ENCODE results near the gene ENPP3. TPM values are rescaled to one million over a fixed set of nuclear protein-coding genes. Genes with fewer than 3 reads are reported as not detected.

Gene ENPP3
- total and polyA plus RNA-seq, 4 donors = 0.99 to 2.1 (median 1.5) TPM

GRCh38 chr6:131766631-131767030 lies 129.5 kb downstream of the ENPP3 start:
- WGBS (ENCODE audit: insufficient coverage) = no CpG with 5 or more reads among the region's 2 CpGs
- no peak for DNase-seq (ENCODE audit: low read depth in 4 of 6, low spot score in 6 of 6)
- peaks cover 3% of the 10 kb centered on the region for H3K4me1 ChIP-seq (ENCODE audit: control insufficient read depth, insufficient read depth, low read length)
- H3K4me3 ChIP-seq (ENCODE audit: low read depth, low read length) = no peak overlapping the region
- no peaks in the 10 kb centered on the region for H3K27me3 ChIP-seq (ENCODE audit: control insufficient read depth, insufficient read depth, low read length)
- H3K36me3 ChIP-seq (ENCODE audit: control insufficient read depth, insufficient read depth, low read length) = no peaks in the 10 kb centered on the region
- H3K9me3 ChIP-seq (ENCODE audit: control insufficient read depth, insufficient read depth, low read length) = no peaks in the 10 kb centered on the region
- no peak overlapping the region for H3K27ac ChIP-seq (ENCODE audit: low read depth, low read length)

- Histone ChIP-seq H3K9me3 (ENCODE audit: control insufficient read depth, insufficient read depth, low read length) (no peaks in the 10 kb centered on the region), H3K36me3 (ENCODE audit: control insufficient read depth, insufficient read depth, low read length) (no peaks in the 10 kb centered on the region), H3K4me1 (ENCODE audit: control insufficient read depth, insufficient read depth, low read length) (peaks cover 3% of the 10 kb centered on the region), H3K27ac (ENCODE audit: low read depth, low read length) (no peak overlapping the region), H3K27me3 (ENCODE audit: control insufficient read depth, insufficient read depth, low read length) (no peaks in the 10 kb centered on the region), H3K4me3 (ENCODE audit: low read depth, low read length) (no peak overlapping the region)
- WGBS (ENCODE audit: insufficient coverage) = 83% methylated on average over 1 of the region's 1 CpG
- no peak for DNase-seq (ENCODE audit: low read depth in 4 of 6, low spot score in 6 of 6)
Measured at GRCh38 chr6:131768964-131769363, 131.9 kb downstream of the ENPP3 start.

DNA sequence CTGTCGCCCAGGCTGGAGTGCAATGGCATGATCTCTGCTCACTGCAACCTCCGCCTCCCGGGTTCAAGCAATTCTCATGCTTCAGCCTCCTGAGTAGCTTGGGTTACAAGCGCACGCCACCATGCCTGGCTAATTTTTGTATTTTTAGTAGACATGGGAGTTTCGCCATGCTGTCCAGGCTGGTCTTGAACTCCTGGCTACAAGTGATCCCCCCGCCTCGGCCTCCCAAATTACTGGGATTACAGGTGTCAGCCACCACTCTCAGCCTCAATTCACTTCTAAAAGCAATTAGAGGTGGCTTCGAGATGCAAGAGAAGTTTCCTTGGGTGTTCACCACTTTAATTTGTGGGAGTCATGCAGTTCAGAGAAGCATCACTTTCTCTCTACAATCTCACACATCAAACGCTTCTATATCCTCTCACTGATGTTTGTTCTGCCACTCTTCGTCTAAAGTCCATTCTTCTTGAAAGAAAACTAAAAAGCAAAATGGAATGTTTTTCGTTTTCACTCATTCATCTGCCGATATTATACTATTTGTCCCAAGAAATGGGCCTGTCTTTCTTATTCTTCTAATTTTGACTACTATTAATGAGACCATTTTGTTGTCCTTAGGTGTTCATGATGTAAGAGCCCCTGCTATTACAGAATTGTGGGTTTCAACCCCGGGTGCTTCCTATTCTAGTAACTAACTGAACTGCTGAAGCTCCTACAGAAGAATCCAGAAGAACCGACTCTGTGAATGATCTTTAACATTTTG lies 132.5 kb downstream of the ENPP3 start:
- Histone ChIP-seq H3K4me3 (ENCODE audit: low read depth, low read length) (no peak overlapping the region), H3K36me3 (ENCODE audit: control insufficient read depth, insufficient read depth, low read length) (no peaks in the 10 kb centered on the region), H3K27me3 (ENCODE audit: control insufficient read depth, insufficient read depth, low read length) (no peaks in the 10 kb centered on the region), H3K9me3 (ENCODE audit: control insufficient read depth, insufficient read depth, low read length) (no peaks in the 10 kb centered on the region), H3K27ac (ENCODE audit: low read depth, low read length) (no peak overlapping the region), H3K4me1 (ENCODE audit: control insufficient read depth, insufficient read depth, low read length) (peaks cover 3% of the 10 kb centered on the region)
- 86% methylated on average over 8 of the region's 15 CpGs for WGBS (ENCODE audit: insufficient coverage)
- no peak for DNase-seq (ENCODE audit: low read depth in 4 of 6, low spot score in 6 of 6)

- Histone ChIP-seq H3K36me3 (ENCODE audit: control insufficient read depth, insufficient read depth, low read length) (no peaks in the 10 kb centered on the region), H3K9me3 (ENCODE audit: control insufficient read depth, insufficient read depth, low read length) (no peaks in the 10 kb centered on the region), H3K4me3 (ENCODE audit: low read depth, low read length) (no peak overlapping the region), H3K4me1 (ENCODE audit: control insufficient read depth, insufficient read depth, low read length) (no peaks in the 10 kb centered on the region), H3K27ac (ENCODE audit: low read depth, low read length) (no peak overlapping the region), H3K27me3 (ENCODE audit: control insufficient read depth, insufficient read depth, low read length) (no peaks in the 10 kb centered on the region)
- no peak for DNase-seq (ENCODE audit: low read depth in 4 of 6, low spot score in 6 of 6)
- 78% methylated on average over 1 of the region's 1 CpG for WGBS (ENCODE audit: insufficient coverage)
Measured at GRCh38 chr6:131770776-131771175, 133.7 kb downstream of the ENPP3 start.

- no peak for DNase-seq (ENCODE audit: low read depth in 4 of 6, low spot score in 6 of 6)
- no peaks in the 10 kb centered on the region for H3K4me1 ChIP-seq (ENCODE audit: control insufficient read depth, insufficient read depth, low read length)
- H3K36me3 ChIP-seq (ENCODE audit: control insufficient read depth, insufficient read depth, low read length) = no peaks in the 10 kb centered on the region
- H3K4me3 ChIP-seq (ENCODE audit: low read depth, low read length) = no peak overlapping the region
- WGBS (ENCODE audit: insufficient coverage) = no CpG with 5 or more reads among the region's 4 CpGs
- H3K27ac ChIP-seq (ENCODE audit: low read depth, low read length) = no peak overlapping the region
- no peaks in the 10 kb centered on the region for H3K27me3 ChIP-seq (ENCODE audit: control insufficient read depth, insufficient read depth, low read length)
- H3K9me3 ChIP-seq (ENCODE audit: control insufficient read depth, insufficient read depth, low read length) = no peaks in the 10 kb centered on the region
Measured at GRCh38 chr6:131773284-131773950, 136.3 kb downstream of the ENPP3 start.

DNA sequence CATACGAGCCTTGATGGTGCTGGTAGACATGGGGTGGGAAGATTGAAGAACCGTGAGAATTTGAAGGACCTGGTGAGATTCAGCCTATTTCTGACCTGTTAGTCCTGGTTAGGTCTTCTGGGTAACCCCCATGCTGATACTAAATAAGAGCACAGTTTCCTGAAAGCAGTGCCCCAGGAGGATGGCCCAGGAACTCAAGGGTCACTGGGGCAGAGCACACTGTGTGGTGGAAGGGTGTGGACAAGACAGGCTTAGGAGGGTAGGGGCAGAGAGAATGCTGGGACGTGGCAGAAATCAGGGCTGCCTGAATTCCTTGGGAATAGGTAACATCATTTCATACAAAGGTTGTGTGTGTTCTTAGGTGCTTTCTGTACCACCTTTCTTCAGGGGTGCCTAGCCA lies 138.8 kb downstream of the ENPP3 start:
- Histone ChIP-seq H3K27ac (ENCODE audit: low read depth, low read length) (no peak overlapping the region), H3K4me1 (ENCODE audit: control insufficient read depth, insufficient read depth, low read length) (no peaks in the 10 kb centered on the region), H3K9me3 (ENCODE audit: control insufficient read depth, insufficient read depth, low read length) (peaks cover 2% of the 10 kb centered on the region), H3K27me3 (ENCODE audit: control insufficient read depth, insufficient read depth, low read length) (no peaks in the 10 kb centered on the region), H3K4me3 (ENCODE audit: low read depth, low read length) (no peak overlapping the region), H3K36me3 (ENCODE audit: control insufficient read depth, insufficient read depth, low read length) (no peaks in the 10 kb centered on the region)
- WGBS (ENCODE audit: insufficient coverage) = 80% methylated on average over 1 of the region's 3 CpGs
- DNase-seq (ENCODE audit: low read depth in 4 of 6, low spot score in 6 of 6) = no peak

DNA sequence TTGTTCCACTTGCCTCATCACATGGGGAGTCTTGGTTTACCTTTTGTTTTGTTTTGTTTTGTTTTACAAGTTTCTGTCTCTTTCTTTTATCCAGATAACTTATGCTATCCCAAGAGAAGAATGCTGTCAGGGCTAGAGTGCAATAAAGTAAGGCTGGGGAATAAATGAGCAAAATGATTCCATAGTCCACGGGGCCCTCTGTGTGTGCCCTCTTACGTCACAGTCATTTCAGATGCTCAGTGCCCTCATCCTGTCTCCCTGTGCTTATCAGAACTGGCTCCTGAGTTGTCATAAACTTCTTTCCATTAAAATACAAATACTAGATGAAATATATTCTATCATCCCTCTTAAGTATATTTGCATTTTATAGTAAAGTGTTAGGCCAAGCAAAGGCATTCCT lies 139.9 kb downstream of the ENPP3 start:
- no CpG with 5 or more reads among the region's 2 CpGs for WGBS (ENCODE audit: insufficient coverage)
- no peak overlapping the region for H3K4me3 ChIP-seq (ENCODE audit: low read depth, low read length)
- no peaks in the 10 kb centered on the region for H3K4me1 ChIP-seq (ENCODE audit: control insufficient read depth, insufficient read depth, low read length)
- no peaks in the 10 kb centered on the region for H3K27me3 ChIP-seq (ENCODE audit: control insufficient read depth, insufficient read depth, low read length)
- no peak for DNase-seq (ENCODE audit: low read depth in 4 of 6, low spot score in 6 of 6)
- no peak overlapping the region for H3K27ac ChIP-seq (ENCODE audit: low read depth, low read length)
- peaks cover 2% of the 10 kb centered on the region for H3K9me3 ChIP-seq (ENCODE audit: control insufficient read depth, insufficient read depth, low read length)
- no peaks in the 10 kb centered on the region for H3K36me3 ChIP-seq (ENCODE audit: control insufficient read depth, insufficient read depth, low read length)

GRCh38 chr6:131778169-131778568 lies 141.1 kb downstream of the ENPP3 start:
- DNase-seq (ENCODE audit: low read depth in 4 of 6, low spot score in 6 of 6) = no peak
- peaks cover 2% of the 10 kb centered on the region for H3K9me3 ChIP-seq (ENCODE audit: control insufficient read depth, insufficient read depth, low read length)
- no peaks in the 10 kb centered on the region for H3K4me1 ChIP-seq (ENCODE audit: control insufficient read depth, insufficient read depth, low read length)
- no peak overlapping the region for H3K4me3 ChIP-seq (ENCODE audit: low read depth, low read length)
- WGBS (ENCODE audit: insufficient coverage) = no CpG with 5 or more reads among the region's 1 CpG
- H3K27me3 ChIP-seq (ENCODE audit: control insufficient read depth, insufficient read depth, low read length) = no peaks in the 10 kb centered on the region
- H3K27ac ChIP-seq (ENCODE audit: low read depth, low read length) = no peak overlapping the region
- H3K36me3 ChIP-seq (ENCODE audit: control insufficient read depth, insufficient read depth, low read length) = no peaks in the 10 kb centered on the region

GRCh38 chr6:131779304-131779703 lies 142.2 kb downstream of the ENPP3 start:
- DNase-seq (ENCODE audit: low read depth in 4 of 6, low spot score in 6 of 6) = peak in 1 of 6 donors; percentile 14
- 71% methylated on average over 1 of the region's 2 CpGs for WGBS (ENCODE audit: insufficient coverage)

GRCh38 chr6:131780600-131780999 lies 143.5 kb downstream of the ENPP3 start:
- no peak overlapping the region for H3K27ac ChIP-seq (ENCODE audit: low read depth, low read length)
- 94% methylated on average over 10 of the region's 11 CpGs for WGBS (ENCODE audit: insufficient coverage)
- no peaks in the 10 kb centered on the region for H3K27me3 ChIP-seq (ENCODE audit: control insufficient read depth, insufficient read depth, low read length)
- peaks cover 2% of the 10 kb centered on the region for H3K9me3 ChIP-seq (ENCODE audit: control insufficient read depth, insufficient read depth, low read length)
- DNase-seq (ENCODE audit: low read depth in 4 of 6, low spot score in 6 of 6) = no peak
- no peaks in the 10 kb centered on the region for H3K36me3 ChIP-seq (ENCODE audit: control insufficient read depth, insufficient read depth, low read length)
- no peak overlapping the region for H3K4me3 ChIP-seq (ENCODE audit: low read depth, low read length)
- H3K4me1 ChIP-seq (ENCODE audit: control insufficient read depth, insufficient read depth, low read length) = no peaks in the 10 kb centered on the region

More at GRCh38 chr6:131779304-131779703, 142.2 kb downstream of the ENPP3 start:
- Histone ChIP-seq H3K36me3 (ENCODE audit: control insufficient read depth, insufficient read depth, low read length) (no peaks in the 10 kb centered on the region), H3K4me1 (ENCODE audit: control insufficient read depth, insufficient read depth, low read length) (no peaks in the 10 kb centered on the region), H3K4me3 (ENCODE audit: low read depth, low read length) (no peak overlapping the region), H3K9me3 (ENCODE audit: control insufficient read depth, insufficient read depth, low read length) (peaks cover 2% of the 10 kb centered on the region), H3K27me3 (ENCODE audit: control insufficient read depth, insufficient read depth, low read length) (no peaks in the 10 kb centered on the region), H3K27ac (ENCODE audit: low read depth, low read length) (no peak overlapping the region)

Measured in spinal cord (tissue), 10 donors.